HCT116 (cell line): ENCODE measurements around the gene GLI3. TPM values are rescaled to one million over a fixed set of nuclear protein-coding genes. Genes with fewer than 3 reads are reported as not detected.

Experiments
- ATAC-seq: fragments of 200-7000 bp; cut with Tn5 transposase; 2 replicates; pipeline ENCODE4 v1.9.1; 2020; ENCODE audit warnings: mild to moderate bottlenecking, moderate library complexity
- BruUV-seq: library from RNA; stranded (reverse); fragments of 400-500 nt; replicated peaks from 2 replicates; lab custom pipeline; 2021; lab: Mats Ljungman, UMichigan
- CTCF ChIA-PET: fragments of 300-600 bp; sonication (Branson Sonifier 250); formaldehyde crosslinking; loops from one replicate; lab custom pipeline; 2021; ENCODE audit warnings: antibody characterized with exemption; lab: Charles Lee
- POLR2A ChIA-PET: fragments of 300-600, 350-600 bp; sonication (Branson Sonifier 250); formaldehyde crosslinking; loops from one replicate; lab custom pipeline; 2021; ENCODE audit warnings: antibody characterized with exemption; lab: Charles Lee
- RAD21 ChIA-PET, 2 experiments: fragments of 300-600 bp; sonication (Branson Sonifier 250); formaldehyde crosslinking; loops; one replicate each; lab custom pipeline; 2023; ENCODE audit warnings: low total read pairs in 2 of 2; ENCODE audit not compliant: uncharacterized antibody in 2 of 2, unreplicated experiment in 2 of 2, low non-redundant PET in 1 of 2; lab: Charles Lee
- DNase-seq: peaks from one replicate; pipeline ENCODE4 v3.0.0-alpha.2; 2010; ENCODE audit warnings: low read depth, low spot score
- H2AFZ ChIP-seq: fragments of 200-600 bp; shearing (Covaris generic), sonication (generic); 2 replicates; pipeline ENCODE4 v1.6.1; 2017; ENCODE audit warnings: low read depth, mixed run types, mixed read lengths, antibody characterized with exemption, low read length; ENCODE audit not compliant: poor library complexity, severe bottlenecking
- H3K27ac ChIP-seq: 2 replicates; pipeline ENCODE4 v1.5.1; 2012; ENCODE audit warnings: low read depth, low read length
- H3K27me3 ChIP-seq: fragments of 200-600 bp; sonication (generic); 2 replicates; pipeline ENCODE4 v1.6.1; 2016; ENCODE audit warnings: mixed run types, low read length, mixed read lengths; ENCODE audit not compliant: insufficient read depth
- H3K36me3 ChIP-seq, 2 experiments: fragments of 200-500 bp in 1 of 2; fragments of 200-600 bp in 1 of 2; sonication (Bioruptor generic) in 1 of 2; sonication (generic) in 1 of 2; 2 replicates each; pipeline versions ENCODE4 v1.5.1 to v1.6.1; 2014 to 2016; ENCODE audit warnings: low read length in 2 of 2, inconsistent platforms in 1 of 2, mixed read lengths in 1 of 2, mixed run types in 1 of 2; ENCODE audit not compliant: insufficient read depth in 2 of 2, control insufficient read depth in 1 of 2
- H3K4me1 ChIP-seq, 2 experiments: fragments of 200-600 bp in 1 of 2; sonication (generic) in 1 of 2; 2 replicates each; pipeline versions ENCODE4 v1.5.1 to v1.6.1; 2012 to 2017; ENCODE audit warnings: low read length in 2 of 2, inconsistent platforms in 1 of 2, mild to moderate bottlenecking in 1 of 2, mixed read lengths in 1 of 2, mixed run types in 1 of 2, moderate library complexity in 1 of 2; ENCODE audit not compliant: insufficient read depth in 2 of 2, control insufficient read depth in 1 of 2
- H3K4me2 ChIP-seq: fragments of 200-600 bp; sonication (generic); 2 replicates; pipeline ENCODE4 v1.6.1; 2017; ENCODE audit warnings: mixed run types, low read length, mixed read lengths
- H3K4me3 ChIP-seq, 2 experiments: fragments of 200-600 bp in 1 of 2; sonication (generic) in 1 of 2; replicated peaks in 1 of 2; 2 replicates each; pipeline ENCODE4 v1.5.1; 2011 to 2016; ENCODE audit warnings: low read length in 2 of 2, control low read depth in 1 of 2, low read depth in 1 of 2, mild to moderate bottlenecking in 1 of 2, mixed read lengths in 1 of 2, mixed run types in 1 of 2
- H3K79me2 ChIP-seq: fragments of 200-600 bp; sonication (generic); 2 replicates; pipeline ENCODE4 v1.6.1; 2017; ENCODE audit warnings: mild to moderate bottlenecking, mixed run types, low read length, moderate library complexity, mixed read lengths; ENCODE audit not compliant: insufficient read depth
- H3K9ac ChIP-seq: fragments of 200-600 bp; sonication (generic); 2 replicates; pipeline ENCODE4 v1.6.1; 2016; ENCODE audit warnings: low read length, mixed read lengths
- H3K9me2 ChIP-seq: fragments of 200-600 bp; sonication (generic), shearing (Covaris generic); 2 replicates; pipeline ENCODE4 v1.6.1; 2017; ENCODE audit warnings: mixed run types, mild to moderate bottlenecking, moderate library complexity; ENCODE audit not compliant: insufficient read depth
- H3K9me3 ChIP-seq, 2 experiments: fragments of 200-500 bp in 1 of 2; fragments of 200-600 bp in 1 of 2; sonication (Bioruptor generic) in 1 of 2; sonication (generic) in 1 of 2; 2 replicates each; pipeline ENCODE4 v1.6.1; 2014 to 2017; ENCODE audit warnings: low read length in 2 of 2, mixed read lengths in 2 of 2, inconsistent platforms in 1 of 2, low read depth in 1 of 2, mild to moderate bottlenecking in 1 of 2, mixed run types in 1 of 2, moderate library complexity in 1 of 2; ENCODE audit not compliant: control insufficient read depth in 1 of 2, insufficient read depth in 1 of 2
- H4K20me1 ChIP-seq: fragments of 200-600 bp; sonication (generic), shearing (Covaris generic); 2 replicates; pipeline ENCODE4 v1.6.1; 2017; ENCODE audit warnings: mixed run types, mild to moderate bottlenecking, moderate library complexity; ENCODE audit not compliant: insufficient read depth
- EZH2phosphoT487 ChIP-seq: fragments of 200-600 bp; IDR thresholded peaks from 2 replicates; pipeline ENCODE4 v1.6.1; 2018; ENCODE audit warnings: antibody characterized with exemption, borderline replicate concordance
- MAX ChIP-seq: IDR thresholded peaks from 2 replicates; pipeline ENCODE4 v1.6.1; 2012
- POLR2AphosphoS5 ChIP-seq: IDR thresholded peaks from 2 replicates; pipeline ENCODE4 v1.6.1; 2011; ENCODE audit warnings: mild to moderate bottlenecking, low read depth, low read length, moderate library complexity
- SRF ChIP-seq: IDR thresholded peaks from 2 replicates; pipeline ENCODE4 v1.6.1; 2012; ENCODE audit warnings: low read depth
- TCF7L2 ChIP-seq: IDR thresholded peaks from 2 replicates; pipeline ENCODE4 v1.7.0; 2011; ENCODE audit warnings: borderline replicate concordance, inconsistent platforms; ENCODE audit not compliant: insufficient read depth, insufficient read length; ENCODE audit errors: extremely low read depth
- ZBTB33 ChIP-seq: IDR thresholded peaks from 2 replicates; pipeline ENCODE4 v1.6.1; 2011; ENCODE audit warnings: mild to moderate bottlenecking, low read length, moderate library complexity; ENCODE audit not compliant: insufficient replicate concordance; ENCODE audit errors: extremely low read depth
- intact Hi-C: fragments of 100-400 bp; cut with micrococcal nuclease; formaldehyde crosslinking; loops from 2 replicates; pipeline ENCODE4 v1.10.0; 2022
- total RNA-seq: library from RNA; stranded (reverse); gene quantifications from one replicate; pipeline ENCODE4 v1.2.1, GENCODE V29; 2021; ENCODE audit not compliant: unreplicated experiment

Gene GLI3
- total RNA-seq, 1 experiment from 2014 or later = 0.07 TPM

GRCh38 chr7:41933427-41933826 is 303.6 kb downstream of the GLI3 start (continued):
- TF ChIP-seq SRF (no peak), MAX (no peak)

- Histone ChIP-seq H3K4me3 (no peak overlapping the region), H3K4me2 (no peak overlapping the region), H3K4me1 (no peaks in the 10 kb centered on the region), H3K9me3 (no peaks in the 10 kb centered on the region), H3K27ac (no peak overlapping the region), H3K27me3 (no peaks in the 10 kb centered on the region), H3K36me3 (no peaks in the 10 kb centered on the region), H3K79me2 (no peaks in the 10 kb centered on the region), H2AFZ (no peak overlapping the region), H4K20me1 (no peaks in the 10 kb centered on the region), H3K9me2 (no peaks in the 10 kb centered on the region), H3K9ac (no peak overlapping the region)
- CTCF ChIA-PET = no interaction called here
- TF ChIP-seq ZBTB33 = no peak
- TF ChIP-seq EZH2phosphoT487 = no peak
- no peak for TF ChIP-seq POLR2AphosphoS5
- no peak for TF ChIP-seq TCF7L2
- BruUV-seq = no TSS peak
- no peak for ATAC-seq
- intact Hi-C loops = no loop called here
- DNase-seq = no peak
- POLR2A ChIA-PET = no interaction called here
- RAD21 ChIA-PET = no interaction called here
These were observed 305.8 kb downstream of the GLI3 start for GRCh38 chr7:41931263-41931646.
